Measurements from ENCODE around the gene MMP11.

DNA sequence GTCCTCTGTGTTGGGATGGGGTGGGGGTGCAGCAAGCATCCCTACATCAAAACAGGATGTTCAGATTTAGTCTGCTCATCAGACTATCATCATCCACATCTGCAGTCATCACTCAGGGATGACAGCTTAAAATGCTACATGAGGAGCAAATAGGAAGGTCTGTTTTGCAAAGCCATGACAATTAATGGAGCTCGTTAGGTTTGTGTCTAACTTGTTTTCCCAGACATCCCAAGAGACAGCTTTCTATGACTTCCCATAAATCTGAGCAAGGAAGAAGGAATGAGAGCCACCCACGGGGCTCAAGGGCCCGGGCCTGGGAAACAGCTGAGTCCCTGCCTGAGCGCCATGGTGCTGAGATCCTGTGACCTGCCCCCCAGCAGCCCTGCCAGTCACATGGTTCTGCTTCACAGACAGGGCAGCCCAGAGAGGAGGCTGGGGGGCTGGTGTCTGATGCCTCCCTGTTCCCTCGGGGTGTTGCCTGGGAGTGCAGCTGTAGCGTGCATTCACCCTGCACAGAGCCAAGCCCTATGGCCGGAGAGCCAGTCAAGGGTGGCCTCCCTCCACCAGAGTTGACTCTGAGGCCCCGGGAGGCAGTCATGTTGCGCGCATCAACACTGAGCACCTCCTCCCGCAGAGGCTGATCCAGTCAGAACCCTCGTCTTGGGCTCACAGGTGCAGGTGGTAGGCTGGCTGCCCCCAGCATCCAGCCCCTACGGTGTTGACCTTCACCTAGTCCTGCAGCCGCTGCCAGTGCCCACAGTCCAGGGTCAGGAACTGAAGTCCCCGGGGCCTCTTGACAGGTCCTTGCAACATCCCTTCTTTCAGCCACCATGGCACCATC is 54.1 kb downstream of the MMP11 start:
- TF ChIP-seq, protein P1, sequence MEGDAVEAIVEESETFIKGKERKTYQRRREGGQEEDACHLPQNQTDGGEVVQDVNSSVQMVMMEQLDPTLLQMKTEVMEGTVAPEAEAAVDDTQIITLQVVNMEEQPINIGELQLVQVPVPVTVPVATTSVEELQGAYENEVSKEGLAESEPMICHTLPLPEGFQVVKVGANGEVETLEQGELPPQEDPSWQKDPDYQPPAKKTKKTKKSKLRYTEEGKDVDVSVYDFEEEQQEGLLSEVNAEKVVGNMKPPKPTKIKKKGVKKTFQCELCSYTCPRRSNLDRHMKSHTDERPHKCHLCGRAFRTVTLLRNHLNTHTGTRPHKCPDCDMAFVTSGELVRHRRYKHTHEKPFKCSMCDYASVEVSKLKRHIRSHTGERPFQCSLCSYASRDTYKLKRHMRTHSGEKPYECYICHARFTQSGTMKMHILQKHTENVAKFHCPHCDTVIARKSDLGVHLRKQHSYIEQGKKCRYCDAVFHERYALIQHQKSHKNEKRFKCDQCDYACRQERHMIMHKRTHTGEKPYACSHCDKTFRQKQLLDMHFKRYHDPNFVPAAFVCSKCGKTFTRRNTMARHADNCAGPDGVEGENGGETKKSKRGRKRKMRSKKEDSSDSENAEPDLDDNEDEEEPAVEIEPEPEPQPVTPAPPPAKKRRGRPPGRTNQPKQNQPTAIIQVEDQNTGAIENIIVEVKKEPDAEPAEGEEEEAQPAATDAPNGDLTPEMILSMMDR (IDR thresholded peaks at IDR 0.05 in 2 of 3, conservative IDR thresholded peaks at IDR 0.05 in 1 of 3; ENCODE audit: borderline replicate concordance in 1 of 3, insufficient read depth in 1 of 3, low read depth in 2 of 3, low read length in 2 of 3), result no peak
- no peak for TF ChIP-seq RAD21 (IDR thresholded peaks at IDR 0.05; ENCODE audit: low read depth)
- TF ChIP-seq YY1 (IDR thresholded peaks at IDR 0.05; ENCODE audit: extremely low read depth, insufficient replicate concordance, low read depth, low read length), result no peak
- TF ChIP-seq POLR2A (IDR thresholded peaks at IDR 0.05; ENCODE audit: borderline replicate concordance, extremely low read depth, insufficient read depth, insufficient read length), result no peak
- no peak for TF ChIP-seq SP1 (IDR thresholded peaks at IDR 0.05; ENCODE audit: low read depth)
- no peak for TF ChIP-seq ZNF274 (IDR thresholded peaks at IDR 0.05; ENCODE audit: low read depth, low read length)
- TF ChIP-seq FOSL1 (IDR thresholded peaks at IDR 0.05; ENCODE audit: low read depth), result no peak
- no peak for TF ChIP-seq SIN3A (IDR thresholded peaks at IDR 0.05; ENCODE audit: low read depth)
- TF ChIP-seq ZFX (IDR thresholded peaks at IDR 0.05), result no peak

Data from HCT116 (cell line).